HK-2 (cell line): ENCODE results near the gene RSF1.

Experiments used
- DNase-seq: peaks from one replicate; pipeline ENCODE4 v3.0.0-alpha.2; 2018; ENCODE audit not compliant: unreplicated experiment

The RSF1 gene

GRCh38 chr11:77801477-77801876 lies 19.0 kb downstream of the RSF1 start:
- no peak for DNase-seq

DNA sequence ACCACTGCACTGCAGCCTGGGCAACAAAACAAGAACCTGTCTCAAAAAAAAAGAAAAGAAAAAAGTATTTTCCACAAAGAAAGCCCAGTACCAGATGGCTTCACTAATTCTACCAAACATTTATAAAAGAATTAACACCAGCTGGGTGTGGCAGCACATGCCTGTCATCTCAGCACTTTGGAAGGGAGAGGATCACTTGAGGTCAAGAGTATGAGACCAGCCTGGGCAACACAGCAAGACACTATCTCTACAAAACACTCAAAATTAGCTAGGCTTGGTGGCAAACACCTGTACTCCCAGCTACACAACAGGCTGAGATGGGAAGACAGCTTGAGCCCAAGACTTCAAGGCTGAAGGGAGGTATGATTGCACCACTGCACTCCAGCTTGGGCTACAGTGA lies 20.1 kb downstream of the RSF1 start:
- no peak for DNase-seq

DNA sequence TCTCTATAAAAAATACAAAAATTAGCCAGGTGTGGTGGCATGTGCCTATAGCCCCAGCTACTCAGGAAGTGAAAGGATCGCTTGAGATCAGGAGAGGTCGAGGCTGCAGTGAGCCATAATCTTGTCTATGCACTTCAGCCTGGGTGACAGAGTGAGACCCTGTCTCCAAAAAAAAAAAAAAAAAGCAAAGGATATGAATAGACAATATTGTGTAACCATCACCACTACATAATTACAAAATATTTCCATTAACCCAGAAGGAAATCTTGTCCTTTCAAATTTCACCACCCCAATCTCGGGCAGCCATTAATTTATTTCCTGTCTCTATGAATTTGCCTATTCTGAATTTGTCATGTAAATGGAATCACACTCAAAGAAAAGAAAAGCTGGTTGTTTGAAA lies 21.2 kb downstream of the RSF1 start:
- no peak for DNase-seq

GRCh38 chr11:77793972-77794371 lies 26.6 kb downstream of the RSF1 start:
- DNase-seq: no peak

DNA sequence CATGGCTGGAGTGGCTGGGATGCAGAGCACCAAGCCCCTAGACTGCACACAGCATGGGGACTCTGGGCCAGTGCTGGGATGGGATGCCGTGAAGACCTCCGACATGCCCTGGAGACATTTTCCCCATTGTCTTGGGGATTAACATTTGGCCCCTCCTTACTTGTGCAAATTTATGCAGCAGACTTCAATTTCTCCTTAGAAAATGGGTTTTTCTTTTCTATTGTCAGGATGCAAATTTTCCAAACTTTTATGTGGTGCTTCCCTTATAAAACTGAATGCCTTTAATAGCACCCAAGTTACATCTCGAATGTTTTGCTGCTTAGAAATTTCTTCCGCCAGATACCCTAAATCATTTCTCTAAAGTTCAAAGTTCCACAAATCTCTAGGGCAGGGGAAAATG lies 29.2 kb downstream of the RSF1 start:
- DNase-seq: no peak

GRCh38 chr11:77789731-77790476 lies 30.6 kb downstream of the RSF1 start:
- no peak for DNase-seq

DNA sequence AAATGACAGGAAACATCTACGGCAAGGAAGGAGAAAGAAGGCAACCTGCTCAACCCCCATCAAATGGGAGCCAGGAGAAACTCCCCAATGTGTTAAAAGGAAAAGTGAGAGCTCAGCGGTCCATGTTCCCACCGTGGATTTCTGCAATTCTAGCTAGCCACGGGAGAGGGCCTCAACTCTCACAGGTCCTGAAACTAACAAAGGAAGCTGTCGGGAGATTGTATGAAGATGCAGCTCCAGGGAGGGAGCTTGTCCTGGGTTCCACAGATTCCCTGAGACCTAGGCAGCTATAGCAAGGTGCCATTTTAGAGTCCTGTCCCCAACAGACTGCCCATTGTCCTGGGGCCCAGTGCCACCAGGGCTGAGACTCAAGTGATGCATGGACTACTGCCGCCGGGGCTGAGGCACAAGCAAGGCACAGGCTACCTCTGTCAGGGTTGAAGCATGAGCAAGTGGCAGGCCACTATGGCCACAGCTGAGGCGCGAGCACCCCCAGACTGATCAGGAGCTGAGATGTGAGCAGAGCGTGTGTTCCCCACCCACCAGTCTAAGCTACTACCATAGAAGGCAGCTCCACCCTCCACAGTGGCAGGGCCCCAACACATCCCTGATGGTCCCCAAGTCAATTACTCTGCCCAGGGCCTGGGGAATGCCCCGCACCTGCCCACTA lies 31.3 kb downstream of the RSF1 start:
- no peak for DNase-seq

DNA sequence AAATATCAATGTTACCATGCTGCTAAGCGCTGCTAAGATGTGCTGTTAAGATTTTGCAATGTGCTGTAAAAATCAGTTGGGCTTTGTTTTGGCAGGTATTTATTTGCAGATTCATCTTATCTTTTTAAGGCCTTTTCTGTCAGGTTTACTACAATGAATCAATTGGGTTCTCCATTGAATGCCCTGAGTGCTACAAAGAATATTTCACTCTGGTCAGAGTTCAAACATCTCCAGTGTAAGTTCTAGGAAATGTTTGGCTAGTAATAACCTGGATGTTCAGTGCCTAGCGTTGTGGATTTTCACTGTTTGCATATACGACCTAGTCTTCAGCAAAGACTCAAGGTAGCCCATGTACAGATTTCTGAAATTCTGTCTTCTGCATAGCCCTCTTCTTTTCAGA lies 36.0 kb downstream of the RSF1 start:
- no peak for DNase-seq

DNA sequence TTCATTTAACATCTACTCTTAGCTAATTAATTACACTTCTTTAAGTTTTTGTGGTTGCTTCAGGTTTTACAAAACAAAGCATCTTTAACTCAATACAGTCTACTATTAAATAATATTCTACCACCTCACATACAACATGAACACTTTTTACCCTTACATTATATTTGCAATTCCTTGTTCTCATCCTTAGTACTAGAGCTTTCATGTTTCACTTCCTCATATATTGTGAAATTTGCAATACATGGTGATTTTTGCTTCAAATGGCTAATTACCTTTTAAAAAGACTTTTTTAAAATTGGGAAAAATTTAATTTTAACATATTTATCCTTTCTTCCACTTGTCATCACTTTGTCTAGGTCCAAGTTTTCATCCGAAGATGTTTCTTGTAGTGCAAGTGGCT lies 37.5 kb downstream of the RSF1 start:
- no peak for DNase-seq

- no peak for DNase-seq
Measured at GRCh38 chr11:77779935-77780334, 40.6 kb downstream of the RSF1 start.

DNA sequence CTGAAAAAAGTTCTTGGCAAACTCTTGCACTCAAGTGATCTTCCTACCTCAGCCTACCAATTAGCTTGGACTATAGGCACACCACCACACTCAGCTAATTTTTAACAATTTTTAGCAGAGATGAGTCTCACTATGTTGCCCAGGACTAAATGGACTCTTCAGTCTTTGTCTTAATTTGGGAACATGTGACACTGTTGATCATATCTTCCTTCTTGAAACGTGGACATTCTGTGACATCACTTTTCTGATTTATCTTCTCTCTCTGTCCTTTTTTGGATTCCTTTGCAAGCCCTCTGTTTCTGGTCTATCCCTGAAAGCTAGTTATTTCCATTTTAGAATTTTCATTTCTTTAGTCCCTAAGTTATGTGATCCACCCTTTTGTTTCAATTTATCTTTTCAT lies 42.0 kb downstream of the RSF1 start:
- no peak for DNase-seq

DNA sequence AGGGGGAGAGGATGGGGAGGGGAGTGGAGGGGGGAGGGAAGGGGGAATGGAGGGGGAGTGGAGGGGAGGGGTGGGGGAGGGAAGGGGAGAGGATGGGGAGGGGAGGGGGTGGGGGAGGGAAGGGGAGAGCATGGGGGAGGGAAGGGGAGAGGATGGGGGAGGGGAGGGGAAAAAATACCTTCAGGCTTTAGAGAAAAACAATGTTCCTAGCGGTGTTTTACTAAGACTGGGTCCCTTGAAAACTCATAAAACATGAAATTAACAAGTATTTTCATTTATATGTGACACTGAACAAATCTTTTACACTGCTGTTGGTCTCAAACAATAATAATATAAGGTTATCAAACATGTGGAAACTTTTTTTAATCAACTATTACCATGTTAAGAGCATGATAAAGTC lies 42.4 kb downstream of the RSF1 start:
- DNase-seq: no peak

- no peak for DNase-seq
Measured at GRCh38 chr11:77776455-77776854, 44.1 kb downstream of the RSF1 start.

DNA sequence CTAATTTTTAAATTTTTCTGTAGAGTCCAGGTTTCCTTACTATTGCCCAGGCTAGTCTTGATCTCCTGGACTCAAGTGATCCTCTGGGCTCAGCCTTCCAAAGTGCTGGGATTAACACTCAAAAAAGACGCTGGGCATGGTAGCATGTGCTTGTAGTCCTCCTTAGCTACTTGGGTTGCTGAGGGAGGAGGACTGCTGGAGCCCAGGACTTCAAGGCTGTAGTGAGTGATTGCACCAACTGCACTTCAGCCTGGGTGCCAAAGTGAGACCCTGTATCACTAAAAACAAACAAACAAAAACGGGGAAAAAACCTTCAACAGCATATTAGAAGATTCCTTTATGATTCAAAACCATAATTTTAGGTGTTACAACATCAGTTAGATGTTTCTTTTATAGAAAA lies 44.6 kb downstream of the RSF1 start:
- no peak for DNase-seq

- DNase-seq: no peak
Measured at GRCh38 chr11:77771135-77771534, 49.4 kb downstream of the RSF1 start.

- no peak for DNase-seq
Measured at GRCh38 chr11:77770629-77771028, 49.9 kb downstream of the RSF1 start.

DNA sequence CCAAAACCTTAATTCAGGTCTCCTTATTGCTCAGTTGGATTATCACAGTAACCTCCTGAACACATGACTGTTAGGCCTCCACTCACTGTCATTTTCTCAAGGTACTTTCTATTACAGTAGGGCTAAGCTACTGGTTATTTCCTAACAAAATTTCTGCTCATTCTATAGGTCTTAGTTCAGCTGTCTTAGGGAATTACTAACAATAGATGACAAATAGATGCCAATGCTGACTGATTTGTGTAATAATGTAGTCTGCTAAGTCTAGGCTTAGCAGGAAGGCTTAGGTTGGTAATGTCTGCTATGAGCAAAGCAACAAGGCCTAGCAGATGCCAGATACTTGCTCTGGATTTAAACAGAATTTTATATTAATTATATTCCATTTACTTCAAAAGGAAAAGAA lies 58.1 kb downstream of the RSF1 start:
- no peak for DNase-seq

- no peak for DNase-seq
Measured at GRCh38 chr11:77761491-77761890, 59.0 kb downstream of the RSF1 start.

DNA sequence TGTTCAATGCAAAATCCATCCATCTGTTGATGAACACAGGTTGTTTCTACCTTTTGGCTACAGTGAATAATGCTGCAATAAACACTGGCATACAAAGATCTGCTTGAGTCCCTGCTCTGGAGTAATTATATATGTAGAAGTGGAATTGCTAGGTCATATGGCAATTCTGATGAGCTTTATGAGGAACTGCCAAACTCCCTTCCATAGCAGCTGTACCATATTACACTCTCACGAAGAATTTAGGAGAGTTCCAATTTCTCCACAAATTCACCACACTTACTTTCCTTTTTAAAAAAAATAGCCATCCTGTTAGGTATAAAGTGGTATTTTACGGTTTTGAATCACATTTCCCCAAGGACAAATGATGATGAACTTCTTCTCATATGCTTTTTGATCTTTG lies 62.2 kb downstream of the RSF1 start:
- DNase-seq: no peak

- no peak for DNase-seq
Measured at GRCh38 chr11:77753230-77753629, 67.3 kb downstream of the RSF1 start.

- DNase-seq: no peak
Measured at GRCh38 chr11:77752516-77752915, 68.0 kb downstream of the RSF1 start.

DNA sequence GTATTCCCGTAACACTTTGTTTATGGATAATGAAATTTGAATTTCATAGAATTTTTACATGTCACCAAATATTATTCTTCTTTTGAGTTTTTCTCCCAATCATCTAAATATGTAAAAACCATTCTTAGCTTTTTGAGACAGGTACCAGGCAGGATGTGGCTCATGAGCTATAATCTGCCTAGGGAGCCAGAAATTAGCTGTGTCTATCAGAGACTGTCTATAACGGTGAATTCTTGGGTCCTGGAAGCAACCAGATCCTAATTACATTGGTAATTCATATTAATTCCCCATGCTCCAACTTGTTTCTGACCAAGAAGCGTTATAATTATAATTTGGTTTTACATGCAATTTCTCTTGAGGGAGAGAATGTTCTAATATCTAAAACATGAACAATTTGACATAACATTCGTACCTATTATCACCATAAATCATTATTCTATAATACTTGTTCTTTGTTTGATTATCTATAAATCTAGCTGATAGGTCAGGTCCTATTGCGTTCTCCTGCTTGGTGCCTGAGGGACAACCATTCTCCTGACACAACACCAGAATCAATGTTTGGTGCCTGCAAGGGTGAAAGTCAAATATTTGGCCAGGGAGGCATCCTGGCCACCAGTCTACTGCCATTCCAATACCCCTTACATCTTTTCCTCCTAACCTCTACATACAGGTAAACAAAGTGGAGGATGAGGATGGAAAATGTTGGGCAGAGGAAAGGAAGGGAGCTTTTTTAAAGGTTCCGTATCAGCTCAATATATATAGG lies 69.9 kb downstream of the RSF1 start:
- no peak for DNase-seq

- no peak for DNase-seq
Measured at GRCh38 chr11:77749232-77749631, 71.3 kb downstream of the RSF1 start.
